ENCODE results near the gene TRAF3.

TRAF3 gene

GRCh38 chr14:102749393-102750305, 27.6 kb upstream of the TRAF3 start:
- no peak overlapping the region for H3K27ac ChIP-seq (ENCODE audit: low read depth, low read length)
- no peak overlapping the region for H3K4me3 ChIP-seq (ENCODE audit: low read length)
- no peak overlapping the region for H4K8ac ChIP-seq (ENCODE audit: low read depth, low read length)
- no peak overlapping the region for H2AK5ac ChIP-seq (ENCODE audit: low read length)
- H2BK15ac ChIP-seq (replicated peaks; ENCODE audit: low read depth), result no peak overlapping the region
- H3K4ac ChIP-seq (ENCODE audit: low read depth, low read length), result no peak overlapping the region
- H3K23ac ChIP-seq (ENCODE audit: low read length), result no peak overlapping the region
- H2BK120ac ChIP-seq (ENCODE audit: low read depth, low read length), result no peak overlapping the region
- H3K18ac ChIP-seq (ENCODE audit: low read length), result no peak overlapping the region
- no peak overlapping the region for H4K5ac ChIP-seq (ENCODE audit: low read length)
- peaks cover 1% of the 10 kb centered on the region for H3K36me3 ChIP-seq (ENCODE audit: control insufficient read depth, insufficient read depth, low read length)
- H3K79me2 ChIP-seq (ENCODE audit: control insufficient read depth, insufficient read depth, low read length), result no peaks in the 10 kb centered on the region
- no peaks in the 10 kb centered on the region for H3K79me1 ChIP-seq (ENCODE audit: low read length)
- DNase-seq, result no peak
- no peak overlapping the region for H3K56ac ChIP-seq (ENCODE audit: low read length)
- no peak overlapping the region for H3K9ac ChIP-seq (ENCODE audit: low read length)
- no peaks in the 10 kb centered on the region for H3K27me3 ChIP-seq (ENCODE audit: insufficient read depth, low read length, poor library complexity)
- no CpG with 5 or more reads among the region's 33 CpGs for WGBS (ENCODE audit: extremely low coverage, insufficient coverage, low lambda C conversion rate)
- no peaks in the 10 kb centered on the region for H3K4me1 ChIP-seq (ENCODE audit: control insufficient read depth, low read depth, low read length)
- H3K4me2 ChIP-seq (ENCODE audit: low read length), result no peak overlapping the region
- H2BK5ac ChIP-seq (ENCODE audit: low read length), result no peak overlapping the region

GRCh38 chr14:102750376-102750775, 26.9 kb upstream of the TRAF3 start:
- no peak overlapping the region for H3K4me2 ChIP-seq (ENCODE audit: low read length)
- H4K8ac ChIP-seq (ENCODE audit: low read depth, low read length), result no peak overlapping the region
- whole genome bisulfite sequencing (ENCODE audit: extremely low coverage, insufficient coverage, low lambda C conversion rate), result no CpG with 5 or more reads among the region's 14 CpGs

DNA sequence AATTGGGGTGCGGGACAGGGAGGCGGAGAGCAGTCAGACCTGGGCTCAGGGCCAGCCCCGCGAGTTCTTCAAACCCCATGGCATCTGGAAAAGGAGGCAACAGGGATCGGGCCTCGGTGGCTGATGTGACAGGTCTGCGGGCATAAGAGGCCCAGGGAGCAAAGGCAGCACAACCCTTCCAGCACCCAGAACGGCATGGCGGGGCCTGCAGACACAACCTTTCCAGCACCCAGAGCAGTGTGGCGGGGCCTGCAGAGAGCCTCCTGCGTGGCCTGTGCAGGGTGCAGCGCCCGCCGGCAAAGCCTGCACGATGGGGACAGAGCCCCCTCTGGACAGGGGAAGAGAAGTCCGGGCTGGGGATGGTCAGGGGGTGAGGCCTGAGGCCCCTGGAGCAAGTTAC, 26.2 kb upstream of the TRAF3 start:
- no peak overlapping the region for H4K5ac ChIP-seq (ENCODE audit: low read length)
- no peak overlapping the region for H4K8ac ChIP-seq (ENCODE audit: low read depth, low read length)
- no peaks in the 10 kb centered on the region for H3K79me2 ChIP-seq (ENCODE audit: control insufficient read depth, insufficient read depth, low read length)
- H2BK5ac ChIP-seq (ENCODE audit: low read length), result no peak overlapping the region
- H3K4me3 ChIP-seq (ENCODE audit: low read length), result no peak overlapping the region
- no peak overlapping the region for H3K9ac ChIP-seq (ENCODE audit: low read length)
- no peak for DNase-seq
- no peak overlapping the region for H3K18ac ChIP-seq (ENCODE audit: low read length)
- no peaks in the 10 kb centered on the region for H3K27me3 ChIP-seq (ENCODE audit: insufficient read depth, low read length, poor library complexity)
- no peaks in the 10 kb centered on the region for H3K4me1 ChIP-seq (ENCODE audit: control insufficient read depth, low read depth, low read length)
- H3K36me3 ChIP-seq (ENCODE audit: control insufficient read depth, insufficient read depth, low read length), result peaks cover 1% of the 10 kb centered on the region
- H3K23ac ChIP-seq (ENCODE audit: low read length), result no peak overlapping the region
- no peak overlapping the region for H2BK120ac ChIP-seq (ENCODE audit: low read depth, low read length)
- H2AK5ac ChIP-seq (ENCODE audit: low read length), result no peak overlapping the region
- H3K4me2 ChIP-seq (ENCODE audit: low read length), result no peak overlapping the region
- no peaks in the 10 kb centered on the region for H3K79me1 ChIP-seq (ENCODE audit: low read length)
- no peak overlapping the region for H3K4ac ChIP-seq (ENCODE audit: low read depth, low read length)
- H2BK15ac ChIP-seq (replicated peaks; ENCODE audit: low read depth), result no peak overlapping the region
- no peak overlapping the region for H3K27ac ChIP-seq (ENCODE audit: low read depth, low read length)
- H3K56ac ChIP-seq (ENCODE audit: low read length), result no peak overlapping the region
- no CpG with 5 or more reads among the region's 16 CpGs for WGBS (ENCODE audit: extremely low coverage, insufficient coverage, low lambda C conversion rate)

More at GRCh38 chr14:102750376-102750775, 26.9 kb upstream of the TRAF3 start:
- Histone ChIP-seq H3K79me2 (ENCODE audit: control insufficient read depth, insufficient read depth, low read length) (no peaks in the 10 kb centered on the region), H3K23ac (ENCODE audit: low read length) (no peak overlapping the region), H2BK15ac (replicated peaks; ENCODE audit: low read depth) (no peak overlapping the region), H2BK120ac (ENCODE audit: low read depth, low read length) (no peak overlapping the region), H4K5ac (ENCODE audit: low read length) (no peak overlapping the region), H3K4me1 (ENCODE audit: control insufficient read depth, low read depth, low read length) (no peaks in the 10 kb centered on the region), H3K27ac (ENCODE audit: low read depth, low read length) (no peak overlapping the region), H3K9ac (ENCODE audit: low read length) (no peak overlapping the region), H2AK5ac (ENCODE audit: low read length) (no peak overlapping the region), H3K4me3 (ENCODE audit: low read length) (no peak overlapping the region), H3K56ac (ENCODE audit: low read length) (no peak overlapping the region), H3K27me3 (ENCODE audit: insufficient read depth, low read length, poor library complexity) (no peaks in the 10 kb centered on the region), H2BK5ac (ENCODE audit: low read length) (no peak overlapping the region), H3K4ac (ENCODE audit: low read depth, low read length) (no peak overlapping the region), H3K18ac (ENCODE audit: low read length) (no peak overlapping the region), H3K36me3 (ENCODE audit: control insufficient read depth, insufficient read depth, low read length) (peaks cover 1% of the 10 kb centered on the region), H3K79me1 (ENCODE audit: low read length) (no peaks in the 10 kb centered on the region)
- DNase-seq, result no peak

DNA sequence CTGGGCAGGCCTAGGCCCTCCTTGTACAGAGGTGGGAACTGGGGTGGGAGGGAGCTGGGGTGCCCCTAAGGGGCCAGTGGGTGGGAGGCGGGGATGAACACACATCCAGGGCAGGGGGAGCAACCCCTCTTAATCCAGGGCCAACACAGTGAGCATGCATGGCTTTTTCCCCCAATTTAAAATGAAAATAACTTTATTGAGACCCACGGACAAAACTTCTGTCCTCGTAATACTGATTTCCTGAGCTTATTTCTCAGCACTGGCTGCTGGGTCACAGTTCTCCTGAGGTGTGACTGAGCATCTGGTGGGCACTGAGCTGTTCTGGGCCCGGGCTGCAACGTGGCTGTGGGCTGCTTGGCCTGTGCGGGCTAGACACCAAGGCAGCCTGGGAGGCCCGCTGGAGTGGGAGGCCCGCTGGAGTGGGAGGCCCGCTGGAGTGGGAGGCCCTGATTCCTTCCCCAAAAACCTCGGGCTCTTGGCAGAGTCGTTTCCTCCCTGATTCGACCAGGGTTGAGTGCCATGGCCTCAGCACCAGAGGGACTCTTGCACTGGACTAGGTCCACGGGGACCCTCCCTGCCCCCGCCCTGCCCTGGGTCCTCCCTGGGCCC, 24.9 kb upstream of the TRAF3 start:
- DNase-seq, result no peak
- Histone ChIP-seq H2AK5ac (ENCODE audit: low read length) (no peak overlapping the region), H3K27me3 (ENCODE audit: insufficient read depth, low read length, poor library complexity) (no peaks in the 10 kb centered on the region), H2BK15ac (replicated peaks; ENCODE audit: low read depth) (no peak overlapping the region), H3K27ac (ENCODE audit: low read depth, low read length) (no peak overlapping the region), H3K4ac (ENCODE audit: low read depth, low read length) (no peak overlapping the region), H3K79me2 (ENCODE audit: control insufficient read depth, insufficient read depth, low read length) (no peaks in the 10 kb centered on the region), H4K8ac (ENCODE audit: low read depth, low read length) (no peak overlapping the region), H3K4me1 (ENCODE audit: control insufficient read depth, low read depth, low read length) (no peaks in the 10 kb centered on the region), H3K23ac (ENCODE audit: low read length) (no peak overlapping the region), H4K5ac (ENCODE audit: low read length) (no peak overlapping the region), H3K9ac (ENCODE audit: low read length) (no peak overlapping the region), H2BK120ac (ENCODE audit: low read depth, low read length) (no peak overlapping the region), H3K36me3 (ENCODE audit: control insufficient read depth, insufficient read depth, low read length) (peaks cover 1% of the 10 kb centered on the region), H3K4me2 (ENCODE audit: low read length) (no peak overlapping the region), H3K56ac (ENCODE audit: low read length) (no peak overlapping the region), H3K4me3 (ENCODE audit: low read length) (no peak overlapping the region), H2BK5ac (ENCODE audit: low read length) (no peak overlapping the region), H3K18ac (ENCODE audit: low read length) (no peak overlapping the region), H3K79me1 (ENCODE audit: low read length) (no peaks in the 10 kb centered on the region)
- no CpG with 5 or more reads among the region's 14 CpGs for WGBS (ENCODE audit: extremely low coverage, insufficient coverage, low lambda C conversion rate)

- H3K56ac ChIP-seq (ENCODE audit: low read length), result no peak overlapping the region
- H3K4me3 ChIP-seq (ENCODE audit: low read length), result no peak overlapping the region
- no peak overlapping the region for H2BK5ac ChIP-seq (ENCODE audit: low read length)
- no CpG with 5 or more reads among the region's 17 CpGs for WGBS (ENCODE audit: extremely low coverage, insufficient coverage, low lambda C conversion rate)
- no peak for DNase-seq
- H2BK15ac ChIP-seq (replicated peaks; ENCODE audit: low read depth), result no peak overlapping the region
- H2BK120ac ChIP-seq (ENCODE audit: low read depth, low read length), result no peak overlapping the region
- no peak overlapping the region for H3K27ac ChIP-seq (ENCODE audit: low read depth, low read length)
- no peaks in the 10 kb centered on the region for H3K79me1 ChIP-seq (ENCODE audit: low read length)
- H3K4me1 ChIP-seq (ENCODE audit: control insufficient read depth, low read depth, low read length), result no peaks in the 10 kb centered on the region
- H4K8ac ChIP-seq (ENCODE audit: low read depth, low read length), result no peak overlapping the region
- no peaks in the 10 kb centered on the region for H3K36me3 ChIP-seq (ENCODE audit: control insufficient read depth, insufficient read depth, low read length)
- no peak overlapping the region for H4K5ac ChIP-seq (ENCODE audit: low read length)
- H3K27me3 ChIP-seq (ENCODE audit: insufficient read depth, low read length, poor library complexity), result no peaks in the 10 kb centered on the region
- no peak overlapping the region for H3K18ac ChIP-seq (ENCODE audit: low read length)
- no peak overlapping the region for H3K4me2 ChIP-seq (ENCODE audit: low read length)
- H3K9ac ChIP-seq (ENCODE audit: low read length), result no peak overlapping the region
- H3K4ac ChIP-seq (ENCODE audit: low read depth, low read length), result no peak overlapping the region
- no peak overlapping the region for H2AK5ac ChIP-seq (ENCODE audit: low read length)
- H3K23ac ChIP-seq (ENCODE audit: low read length), result no peak overlapping the region
- no peaks in the 10 kb centered on the region for H3K79me2 ChIP-seq (ENCODE audit: control insufficient read depth, insufficient read depth, low read length)
Observed at GRCh38 chr14:102754370-102755262, 22.6 kb upstream of the TRAF3 start.
